HG03354 (cell line): ENCODE measurements around the gene SVIL.
"Not testable (repeated sequence)": the region's sequence is repeated elsewhere in the genome, so short reads cannot be mapped to it uniquely, and the experiment has no call there.

Experiments used
- ATAC-seq: cut with Tn5 transposase; IDR thresholded peaks from one replicate; pipeline ENCODE4 v1.9.1; 2021; ENCODE audit warnings: mild to moderate bottlenecking; ENCODE audit not compliant: unreplicated experiment, poor library complexity, severe bottlenecking

Gene SVIL

DNA sequence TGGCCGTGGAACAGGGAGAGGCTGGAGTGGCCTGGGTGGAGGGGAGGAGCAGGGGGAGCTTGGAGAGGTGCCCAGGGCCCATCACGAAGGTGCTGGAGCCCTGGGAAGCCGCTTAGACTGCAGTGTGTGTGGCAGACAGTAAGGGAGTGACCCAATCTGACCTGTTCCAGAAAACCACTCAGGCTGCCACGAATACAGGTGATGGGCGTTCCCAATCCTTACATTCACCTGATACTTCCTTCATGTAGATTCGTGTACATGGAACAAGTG lies 161.7 kb downstream of the SVIL start:
- ATAC-seq: no peak

DNA sequence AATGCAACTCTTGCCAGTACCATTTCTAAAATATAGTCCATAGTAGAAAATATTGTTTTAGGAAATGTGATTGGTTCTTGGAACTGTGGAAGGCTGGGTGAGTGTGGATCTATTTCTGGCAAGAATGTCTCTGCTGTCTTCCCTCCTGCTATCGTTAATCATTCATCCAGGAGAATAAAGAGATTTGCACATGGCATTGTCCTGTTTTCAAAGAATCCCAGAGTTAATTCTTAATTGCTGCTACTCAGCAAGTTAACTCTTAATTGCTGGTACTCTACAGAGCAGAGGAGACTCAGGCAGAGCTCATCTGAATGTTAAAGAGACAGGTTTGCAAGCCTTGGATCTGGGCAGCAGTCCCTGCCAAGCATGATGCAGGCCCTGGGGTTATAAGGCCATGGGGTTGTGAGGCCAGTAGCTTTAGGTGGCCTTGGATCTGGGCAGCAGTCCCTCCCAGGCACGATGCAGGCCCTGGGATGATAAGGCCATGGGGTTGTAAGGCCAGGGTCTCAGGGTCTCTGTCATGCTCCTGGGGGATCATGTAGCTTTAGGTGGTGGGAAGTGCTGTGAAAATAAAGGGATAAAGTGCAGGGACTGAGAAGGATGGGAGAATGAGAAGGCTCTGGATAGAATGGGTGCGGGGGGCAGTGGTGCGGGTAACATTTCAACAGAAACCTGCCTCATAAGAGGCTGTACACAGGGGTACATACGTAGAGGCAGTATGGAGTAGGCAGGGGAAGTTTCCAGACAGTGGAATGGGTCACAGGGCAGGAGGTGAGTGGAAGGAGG lies 162.3 kb downstream of the SVIL start:
- no peak for ATAC-seq

GRCh38 chr10:29471544-29471859 lies 163.3 kb downstream of the SVIL start:
- ATAC-seq: no peak

DNA sequence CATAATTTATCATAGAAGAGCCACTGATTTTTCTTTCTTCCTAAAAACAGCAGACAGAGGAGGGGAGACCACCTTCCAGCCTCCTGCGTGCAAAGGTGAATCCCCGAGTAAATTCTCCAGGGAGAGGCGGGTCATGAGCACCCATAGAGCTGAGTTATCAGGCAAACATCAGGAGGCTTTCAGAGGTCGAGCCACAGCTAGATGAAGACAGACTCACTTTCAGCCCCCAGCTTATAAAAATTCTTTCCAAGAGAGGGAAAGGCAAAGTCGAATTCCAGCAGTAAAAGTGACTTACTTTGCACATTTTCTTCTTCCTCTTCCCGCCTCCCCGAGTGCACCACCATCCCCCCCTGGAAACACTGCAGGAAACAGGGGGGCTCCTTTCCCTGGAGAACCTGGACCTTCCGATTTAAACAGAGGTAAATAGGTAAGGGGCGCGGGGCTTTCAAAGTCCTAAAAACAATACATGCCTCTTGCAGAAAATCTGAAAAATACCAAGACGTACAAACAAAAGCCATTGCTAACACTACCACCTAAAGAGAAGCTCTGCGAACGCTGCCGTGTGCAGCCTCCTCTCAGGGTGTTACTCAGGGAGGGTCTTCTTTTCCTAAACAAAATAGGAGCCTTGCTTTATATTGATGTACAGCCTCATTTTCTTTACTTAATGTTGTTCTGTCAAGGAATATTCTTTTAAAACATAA lies 163.8 kb downstream of the SVIL start:
- no peak for ATAC-seq

- ATAC-seq: no peak
Observed at GRCh38 chr10:29470355-29470705, 164.4 kb downstream of the SVIL start.

GRCh38 chr10:29469481-29470354 lies 165.1 kb downstream of the SVIL start:
- ATAC-seq: no peak

GRCh38 chr10:29465384-29465783 lies 169.4 kb downstream of the SVIL start:
- no peak for ATAC-seq

GRCh38 chr10:29464671-29465171 lies 170.1 kb downstream of the SVIL start:
- ATAC-seq: not testable (repeated sequence)

GRCh38 chr10:29461042-29461441 lies 173.7 kb downstream of the SVIL start:
- ATAC-seq: no peak

- not testable (repeated sequence) for ATAC-seq
Observed at GRCh38 chr10:29458190-29458589, 176.6 kb downstream of the SVIL start.

GRCh38 chr10:29455095-29455494 lies 179.7 kb downstream of the SVIL start:
- ATAC-seq: no peak

DNA sequence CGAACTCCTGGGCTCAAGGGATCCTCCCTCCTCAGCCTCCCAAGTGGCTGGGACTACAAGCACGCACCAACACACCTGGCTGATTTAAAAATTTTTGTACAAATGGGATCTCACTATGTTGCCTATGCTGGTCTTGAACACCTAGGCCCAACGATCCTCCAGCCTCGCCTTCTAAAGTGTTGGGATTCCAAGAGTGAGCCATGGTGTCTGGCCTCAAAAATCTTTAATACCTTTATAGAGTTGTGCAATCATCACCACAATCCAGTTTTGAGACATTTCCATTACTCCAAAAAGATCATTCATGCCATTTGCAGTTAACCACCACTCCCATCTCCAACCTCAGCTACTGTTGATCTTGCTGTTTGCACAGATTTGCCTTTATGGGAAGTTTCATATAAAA lies 180.5 kb downstream of the SVIL start:
- ATAC-seq: no peak

GRCh38 chr10:29452546-29452945 lies 182.2 kb downstream of the SVIL start:
- ATAC-seq: no peak

DNA sequence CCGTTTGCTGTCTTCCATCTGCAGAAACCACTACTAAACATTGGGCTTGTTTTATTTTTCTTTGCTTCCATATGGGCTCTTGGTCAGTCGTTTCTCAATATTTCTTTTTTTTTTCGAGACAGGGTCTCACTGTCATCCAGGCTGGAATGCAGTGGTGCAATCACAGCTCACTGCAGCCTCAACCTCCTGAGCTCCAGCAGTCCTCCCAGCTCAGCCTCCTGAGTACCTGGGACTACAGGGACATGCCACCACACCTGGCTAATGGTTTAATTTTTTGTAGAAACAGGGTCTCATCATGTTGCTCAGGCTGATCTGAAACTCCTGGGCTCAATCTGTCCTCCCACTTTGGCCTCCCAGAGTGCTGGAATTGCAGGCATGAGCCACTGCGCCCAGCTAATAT lies 182.8 kb downstream of the SVIL start:
- ATAC-seq: no peak

- ATAC-seq: no peak
Observed at GRCh38 chr10:29450405-29450804, 184.4 kb downstream of the SVIL start.

- ATAC-seq: peak; percentile 89
Observed at GRCh38 chr10:29448756-29449592, 185.8 kb downstream of the SVIL start.

GRCh38 chr10:29448125-29448524 lies 186.6 kb downstream of the SVIL start:
- ATAC-seq: no peak

GRCh38 chr10:29446327-29446726 lies 188.4 kb downstream of the SVIL start:
- no peak for ATAC-seq

DNA sequence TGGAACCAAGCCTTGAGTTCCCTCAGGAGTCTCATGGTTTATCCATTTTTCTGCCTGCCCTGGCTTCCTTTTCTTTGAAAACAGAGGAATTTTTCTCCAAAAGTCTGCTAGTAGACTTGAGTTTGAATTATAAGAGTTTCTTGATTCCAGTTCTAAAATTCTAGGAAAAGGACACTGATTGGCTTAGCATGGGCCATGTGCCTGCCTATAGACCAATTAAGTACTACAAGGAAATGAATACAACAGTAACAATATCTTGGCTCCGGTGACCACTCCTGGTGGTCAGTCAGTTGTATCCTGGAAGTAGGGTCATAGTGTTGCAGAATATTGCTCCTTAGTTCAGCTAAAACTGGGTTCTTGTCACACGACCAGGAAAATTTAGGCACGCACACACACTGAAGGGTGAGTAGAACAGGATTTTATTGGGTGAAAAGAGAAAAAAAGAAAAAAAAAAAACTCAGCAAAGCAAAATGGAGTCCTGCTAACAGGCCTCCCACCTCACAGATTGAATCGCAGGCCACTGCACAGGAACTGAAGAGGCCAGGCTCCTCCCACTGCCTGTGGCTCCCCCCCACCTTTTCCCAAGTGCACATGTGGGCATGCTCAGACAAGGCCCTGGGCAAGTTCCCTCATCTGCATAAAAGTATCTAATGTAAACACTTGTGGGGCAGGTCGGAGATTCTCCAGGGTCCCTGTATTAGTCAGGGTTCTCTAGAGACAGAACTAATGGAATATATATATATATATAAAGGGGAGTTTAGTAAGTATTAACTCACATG lies 190.8 kb downstream of the SVIL start:
- no peak for ATAC-seq
